AG10803 (cell line): ENCODE data around the gene FRMD8.

Experiments used
- DNase-seq: peaks from one replicate; pipeline ENCODE4 v3.0.0; 2010; ENCODE audit warnings: low read depth
- H3K4me3 ChIP-seq: 2 replicates; pipeline ENCODE4 v1.5.1; 2011; ENCODE audit warnings: mild to moderate bottlenecking, low read length, control low read depth
- TF ChIP-seq, protein P1 (sequence below): conservative IDR thresholded peaks from 2 replicates; pipeline ENCODE4 v1.5.1; 2011; ENCODE audit warnings: mild to moderate bottlenecking, low read length, control low read depth, inconsistent platforms

The FRMD8 gene

DNA sequence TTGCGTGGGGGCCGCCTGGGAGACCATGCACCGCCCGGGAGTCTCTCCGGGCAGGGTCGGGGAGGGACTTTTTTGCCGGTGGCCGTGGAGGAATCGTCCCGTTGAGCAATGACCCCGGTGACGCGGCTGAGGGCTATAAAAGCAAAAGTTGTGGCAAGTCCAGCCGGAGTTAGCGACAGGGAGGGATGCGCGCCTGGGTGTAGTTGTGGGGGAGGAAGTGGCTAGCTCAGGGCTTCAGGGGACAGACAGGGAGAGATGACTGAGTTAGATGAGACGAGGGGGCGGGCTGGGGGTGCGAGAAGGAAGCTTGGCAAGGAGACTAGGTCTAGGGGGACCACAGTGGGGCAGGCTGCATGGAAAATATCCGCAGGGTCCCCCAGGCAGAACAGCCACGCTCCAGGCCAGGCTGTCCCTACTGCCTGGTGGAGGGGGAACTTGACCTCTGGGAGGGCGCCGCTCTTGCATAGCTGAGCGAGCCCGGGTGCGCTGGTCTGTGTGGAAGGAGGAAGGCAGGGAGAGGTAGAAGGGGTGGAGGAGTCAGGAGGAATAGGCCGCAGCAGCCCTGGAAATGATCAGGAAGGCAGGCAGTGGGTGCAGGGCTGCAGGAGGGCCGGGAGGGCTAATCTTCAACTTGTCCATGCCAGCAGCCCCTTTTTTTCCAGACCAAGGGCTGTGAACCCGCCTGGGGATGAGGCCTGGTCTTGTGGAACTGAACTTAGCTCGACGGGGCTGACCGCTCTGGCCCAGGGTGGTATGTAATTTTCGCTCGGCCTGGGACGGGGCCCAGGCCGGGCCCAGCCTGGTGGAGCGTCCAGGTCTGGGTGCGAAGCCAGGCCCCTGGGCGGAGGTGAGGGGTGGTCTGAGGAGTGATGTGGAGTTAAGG lies 36.4 kb downstream of the FRMD8 start, which contains the start of gene NEAT1:
NEAT1 (plus strand) TSS at position 166 of the 883 bp plus-strand sequence.
- peak within 1 kb of the TSS; percentile 99 for H3K4me3 ChIP-seq
- DNase-seq: peak; percentile 95
- TF ChIP-seq, protein P1, sequence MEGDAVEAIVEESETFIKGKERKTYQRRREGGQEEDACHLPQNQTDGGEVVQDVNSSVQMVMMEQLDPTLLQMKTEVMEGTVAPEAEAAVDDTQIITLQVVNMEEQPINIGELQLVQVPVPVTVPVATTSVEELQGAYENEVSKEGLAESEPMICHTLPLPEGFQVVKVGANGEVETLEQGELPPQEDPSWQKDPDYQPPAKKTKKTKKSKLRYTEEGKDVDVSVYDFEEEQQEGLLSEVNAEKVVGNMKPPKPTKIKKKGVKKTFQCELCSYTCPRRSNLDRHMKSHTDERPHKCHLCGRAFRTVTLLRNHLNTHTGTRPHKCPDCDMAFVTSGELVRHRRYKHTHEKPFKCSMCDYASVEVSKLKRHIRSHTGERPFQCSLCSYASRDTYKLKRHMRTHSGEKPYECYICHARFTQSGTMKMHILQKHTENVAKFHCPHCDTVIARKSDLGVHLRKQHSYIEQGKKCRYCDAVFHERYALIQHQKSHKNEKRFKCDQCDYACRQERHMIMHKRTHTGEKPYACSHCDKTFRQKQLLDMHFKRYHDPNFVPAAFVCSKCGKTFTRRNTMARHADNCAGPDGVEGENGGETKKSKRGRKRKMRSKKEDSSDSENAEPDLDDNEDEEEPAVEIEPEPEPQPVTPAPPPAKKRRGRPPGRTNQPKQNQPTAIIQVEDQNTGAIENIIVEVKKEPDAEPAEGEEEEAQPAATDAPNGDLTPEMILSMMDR: no peak

DNA sequence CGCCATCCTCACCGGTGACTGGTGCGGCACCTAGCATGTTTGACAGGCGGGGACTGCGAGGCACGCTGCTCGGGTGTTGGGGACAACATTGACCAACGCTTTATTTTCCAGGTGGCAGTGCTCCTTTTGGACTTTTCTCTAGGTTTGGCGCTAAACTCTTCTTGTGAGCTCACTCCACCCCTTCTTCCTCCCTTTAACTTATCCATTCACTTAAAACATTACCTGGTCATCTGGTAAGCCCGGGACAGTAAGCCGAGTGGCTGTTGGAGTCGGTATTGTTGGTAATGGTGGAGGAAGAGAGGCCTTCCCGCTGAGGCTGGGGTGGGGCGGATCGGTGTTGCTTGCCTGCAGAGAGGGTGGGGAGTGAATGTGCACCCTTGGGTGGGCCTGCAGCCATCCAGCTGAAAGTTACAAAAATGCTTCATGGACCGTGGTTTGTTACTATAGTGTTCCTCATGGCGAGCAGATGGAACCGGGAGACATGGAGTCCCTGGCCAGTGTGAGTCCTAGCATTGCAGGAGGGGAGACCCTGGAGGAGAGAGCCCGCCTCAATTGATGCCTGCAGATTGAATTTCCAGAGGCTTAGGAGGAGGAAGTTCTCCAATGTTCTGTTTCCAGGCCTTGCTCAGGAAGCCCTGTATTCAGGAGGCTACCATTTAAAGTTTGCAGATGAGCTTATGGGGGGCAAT lies 37.2 kb downstream of the FRMD8 start:
- TF ChIP-seq, protein P1: no peak
- peak; percentile 66 for DNase-seq
- H3K4me3 ChIP-seq: peak overlapping the region; percentile 99

DNA sequence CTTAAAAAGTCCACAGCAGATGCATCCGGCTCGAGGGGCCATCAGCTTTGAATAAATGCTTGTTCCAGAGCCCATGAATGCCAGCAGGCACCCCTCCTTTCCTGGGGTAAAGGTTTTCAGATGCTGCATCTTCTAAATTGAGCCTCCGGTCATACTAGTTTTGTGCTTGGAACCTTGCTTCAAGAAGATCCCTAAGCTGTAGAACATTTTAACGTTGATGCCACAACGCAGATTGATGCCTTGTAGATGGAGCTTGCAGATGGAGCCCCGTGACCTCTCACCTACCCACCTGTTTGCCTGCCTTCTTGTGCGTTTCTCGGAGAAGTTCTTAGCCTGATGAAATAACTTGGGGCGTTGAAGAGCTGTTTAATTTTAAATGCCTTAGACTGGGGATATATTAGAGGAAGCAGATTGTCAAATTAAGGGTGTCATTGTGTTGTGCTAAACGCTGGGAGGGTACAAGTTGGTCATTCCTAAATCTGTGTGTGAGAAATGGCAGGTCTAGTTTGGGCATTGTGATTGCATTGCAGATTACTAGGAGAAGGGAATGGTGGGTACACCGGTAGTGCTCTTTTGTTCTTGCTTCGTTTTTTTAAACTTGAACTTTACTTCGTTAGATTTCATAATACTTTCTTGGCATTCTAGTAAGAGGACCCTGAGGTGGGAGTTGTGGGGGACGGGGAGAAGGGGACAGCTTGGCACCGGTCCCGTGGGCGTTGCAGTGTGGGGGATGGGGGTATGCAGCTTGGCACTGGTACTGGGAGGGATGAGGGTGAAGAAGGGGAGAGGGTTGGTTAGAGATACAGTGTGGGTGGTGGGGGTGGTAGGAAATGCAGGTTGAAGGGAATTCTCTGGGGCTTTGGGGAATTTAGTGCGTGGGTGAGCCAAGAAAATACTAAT lies 38.0 kb downstream of the FRMD8 start:
- peak overlapping the region; percentile 99 for H3K4me3 ChIP-seq
- peak; percentile 70 for DNase-seq
- TF ChIP-seq, protein P1: no peak

DNA sequence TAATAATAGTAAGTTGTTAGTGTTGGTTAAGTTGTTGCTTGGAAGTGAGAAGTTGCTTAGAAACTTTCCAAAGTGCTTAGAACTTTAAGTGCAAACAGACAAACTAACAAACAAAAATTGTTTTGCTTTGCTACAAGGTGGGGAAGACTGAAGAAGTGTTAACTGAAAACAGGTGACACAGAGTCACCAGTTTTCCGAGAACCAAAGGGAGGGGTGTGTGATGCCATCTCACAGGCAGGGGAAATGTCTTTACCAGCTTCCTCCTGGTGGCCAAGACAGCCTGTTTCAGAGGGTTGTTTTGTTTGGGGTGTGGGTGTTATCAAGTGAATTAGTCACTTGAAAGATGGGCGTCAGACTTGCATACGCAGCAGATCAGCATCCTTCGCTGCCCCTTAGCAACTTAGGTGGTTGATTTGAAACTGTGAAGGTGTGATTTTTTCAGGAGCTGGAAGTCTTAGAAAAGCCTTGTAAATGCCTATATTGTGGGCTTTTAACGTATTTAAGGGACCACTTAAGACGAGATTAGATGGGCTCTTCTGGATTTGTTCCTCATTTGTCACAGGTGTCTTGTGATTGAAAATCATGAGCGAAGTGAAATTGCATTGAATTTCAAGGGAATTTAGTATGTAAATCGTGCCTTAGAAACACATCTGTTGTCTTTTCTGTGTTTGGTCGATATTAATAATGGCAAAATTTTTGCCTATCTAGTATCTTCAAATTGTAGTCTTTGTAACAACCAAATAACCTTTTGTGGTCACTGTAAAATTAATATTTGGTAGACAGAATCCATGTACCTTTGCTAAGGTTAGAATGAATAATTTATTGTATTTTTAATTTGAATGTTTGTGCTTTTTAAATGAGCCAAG lies 38.9 kb downstream of the FRMD8 start:
- peak; percentile 82 for DNase-seq
- TF ChIP-seq, protein P1: 0 out of 2 replicates have a peak, but pooled peaks have one; percentile 7
- H3K4me3 ChIP-seq: peak overlapping the region; percentile 99

DNA sequence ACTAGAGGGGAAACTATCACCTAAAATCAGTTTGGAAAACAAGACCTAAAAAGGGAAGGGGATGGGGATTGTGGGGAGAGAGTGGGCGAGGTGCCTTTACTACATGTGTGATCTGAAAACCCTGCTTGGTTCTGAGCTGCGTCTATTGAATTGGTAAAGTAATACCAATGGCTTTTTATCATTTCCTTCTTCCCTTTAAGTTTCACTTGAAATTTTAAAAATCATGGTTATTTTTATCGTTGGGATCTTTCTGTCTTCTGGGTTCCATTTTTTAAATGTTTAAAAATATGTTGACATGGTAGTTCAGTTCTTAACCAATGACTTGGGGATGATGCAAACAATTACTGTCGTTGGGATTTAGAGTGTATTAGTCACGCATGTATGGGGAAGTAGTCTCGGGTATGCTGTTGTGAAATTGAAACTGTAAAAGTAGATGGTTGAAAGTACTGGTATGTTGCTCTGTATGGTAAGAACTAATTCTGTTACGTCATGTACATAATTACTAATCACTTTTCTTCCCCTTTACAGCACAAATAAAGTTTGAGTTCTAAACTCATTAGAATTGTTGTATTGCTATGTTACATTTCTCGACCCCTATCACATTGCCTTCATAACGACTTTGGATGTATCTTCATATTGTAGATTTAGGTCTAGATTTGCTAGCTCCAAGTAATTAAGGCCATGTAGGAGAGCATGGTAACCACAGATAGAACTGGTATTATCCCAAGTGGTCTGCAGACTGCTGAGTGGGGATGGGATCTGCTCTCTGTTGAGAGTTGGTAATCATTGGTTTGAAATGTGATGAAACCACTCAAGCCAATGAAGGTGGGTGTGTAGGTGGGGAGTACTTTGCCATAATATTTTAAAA lies 39.8 kb downstream of the FRMD8 start:
- TF ChIP-seq, protein P1: no peak
- H3K4me3 ChIP-seq: peak overlapping the region; percentile 99
- peak; percentile 83 for DNase-seq
